ENCODE results near the gene EPB41L4B. TPM values are rescaled to one million over a fixed set of nuclear protein-coding genes. Genes with fewer than 3 reads are reported as not detected.

Gene EPB41L4B
- total RNA-seq, 1 experiment from 2014 or later = 8.1 TPM

DNA sequence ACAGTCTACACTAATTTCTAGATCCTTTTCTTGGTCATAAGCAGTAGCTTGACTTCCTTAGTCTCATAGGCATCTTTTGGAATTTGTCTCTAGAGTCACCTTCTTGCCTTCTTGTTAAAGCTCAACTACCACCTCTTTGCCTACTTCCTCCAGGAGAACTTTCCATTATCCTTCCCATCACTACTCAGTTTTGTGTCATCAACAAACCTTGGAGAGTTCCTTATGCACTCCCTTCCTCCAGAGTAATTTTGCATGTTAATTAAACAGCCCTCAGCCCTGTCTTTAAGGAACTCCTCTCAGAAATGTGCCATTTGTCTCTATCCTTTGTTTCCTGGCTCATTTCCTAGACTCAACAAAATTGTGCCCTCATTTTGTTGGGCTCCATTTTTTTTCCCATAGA, 4.2 kb upstream of the EPB41L4B start (continued):
- TF ChIP-seq, protein P1, sequence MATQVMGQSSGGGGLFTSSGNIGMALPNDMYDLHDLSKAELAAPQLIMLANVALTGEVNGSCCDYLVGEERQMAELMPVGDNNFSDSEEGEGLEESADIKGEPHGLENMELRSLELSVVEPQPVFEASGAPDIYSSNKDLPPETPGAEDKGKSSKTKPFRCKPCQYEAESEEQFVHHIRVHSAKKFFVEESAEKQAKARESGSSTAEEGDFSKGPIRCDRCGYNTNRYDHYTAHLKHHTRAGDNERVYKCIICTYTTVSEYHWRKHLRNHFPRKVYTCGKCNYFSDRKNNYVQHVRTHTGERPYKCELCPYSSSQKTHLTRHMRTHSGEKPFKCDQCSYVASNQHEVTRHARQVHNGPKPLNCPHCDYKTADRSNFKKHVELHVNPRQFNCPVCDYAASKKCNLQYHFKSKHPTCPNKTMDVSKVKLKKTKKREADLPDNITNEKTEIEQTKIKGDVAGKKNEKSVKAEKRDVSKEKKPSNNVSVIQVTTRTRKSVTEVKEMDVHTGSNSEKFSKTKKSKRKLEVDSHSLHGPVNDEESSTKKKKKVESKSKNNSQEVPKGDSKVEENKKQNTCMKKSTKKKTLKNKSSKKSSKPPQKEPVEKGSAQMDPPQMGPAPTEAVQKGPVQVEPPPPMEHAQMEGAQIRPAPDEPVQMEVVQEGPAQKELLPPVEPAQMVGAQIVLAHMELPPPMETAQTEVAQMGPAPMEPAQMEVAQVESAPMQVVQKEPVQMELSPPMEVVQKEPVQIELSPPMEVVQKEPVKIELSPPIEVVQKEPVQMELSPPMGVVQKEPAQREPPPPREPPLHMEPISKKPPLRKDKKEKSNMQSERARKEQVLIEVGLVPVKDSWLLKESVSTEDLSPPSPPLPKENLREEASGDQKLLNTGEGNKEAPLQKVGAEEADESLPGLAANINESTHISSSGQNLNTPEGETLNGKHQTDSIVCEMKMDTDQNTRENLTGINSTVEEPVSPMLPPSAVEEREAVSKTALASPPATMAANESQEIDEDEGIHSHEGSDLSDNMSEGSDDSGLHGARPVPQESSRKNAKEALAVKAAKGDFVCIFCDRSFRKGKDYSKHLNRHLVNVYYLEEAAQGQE (IDR thresholded peaks at IDR 0.05; ENCODE audit: low read depth) = no peak
- no peak for TF ChIP-seq ZFX (IDR thresholded peaks at IDR 0.05)
- TF ChIP-seq RAD21 (IDR thresholded peaks at IDR 0.05; ENCODE audit: low read depth) = no peak

DNA sequence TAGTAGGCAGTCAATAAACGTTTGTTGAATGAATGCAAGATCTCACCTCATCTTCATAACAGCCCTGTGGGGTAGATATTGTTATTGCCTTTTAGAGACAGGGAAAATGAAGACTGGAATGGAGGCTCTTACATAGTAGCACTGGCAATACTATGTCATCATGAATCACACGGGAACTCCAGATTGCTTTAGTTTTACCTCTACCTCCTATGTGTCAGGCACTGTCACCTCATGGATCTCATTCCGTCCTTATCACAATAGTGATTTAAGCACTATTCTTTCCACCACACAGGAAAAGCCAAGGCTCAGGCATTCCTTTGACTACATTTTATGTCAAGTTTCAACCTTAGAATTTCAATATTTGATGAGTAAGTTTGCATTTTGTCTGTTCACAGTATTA, 2.9 kb upstream of the EPB41L4B start:
- H4K20me1 ChIP-seq (ENCODE audit: insufficient read depth) = no peaks in the 10 kb centered on the region
- no peak for TF ChIP-seq SRF (IDR thresholded peaks at IDR 0.05; ENCODE audit: low read depth)
- TF ChIP-seq CBX3 (IDR thresholded peaks at IDR 0.05; ENCODE audit: low read depth) = no peak
- ChIA-PET CTCF (no interaction called here), POLR2A (no interaction called here), RAD21 (ENCODE audit: low non-redundant PET in 1 of 2, low total read pairs in 2 of 2, uncharacterized antibody in 2 of 2, unreplicated experiment in 2 of 2) (no interaction called here)
- no peaks in the 10 kb centered on the region for H3K9me2 ChIP-seq (ENCODE audit: insufficient read depth)
- H3K9me3 ChIP-seq (ENCODE audit: control insufficient read depth in 1 of 2, insufficient read depth in 1 of 2, low read depth in 1 of 2, low read length in 2 of 2) = no peaks in the 10 kb centered on the region
- H3K9ac ChIP-seq (ENCODE audit: low read length) = no peak overlapping the region
- no TSS peak for BruUV-seq (replicated peaks)
- no peak overlapping the region for H2AFZ ChIP-seq (ENCODE audit: low read depth, low read length, poor library complexity, severe bottlenecking)
- no peak overlapping the region for H3K27ac ChIP-seq (ENCODE audit: low read depth, low read length)
- H3K36me3 ChIP-seq (ENCODE audit: control insufficient read depth in 1 of 2, insufficient read depth in 2 of 2, low read length in 2 of 2) = no peaks in the 10 kb centered on the region
- intact Hi-C loops (cut with micrococcal nuclease) = loop anchor here (5.0 to 10.0 kb wide), 2 partner anchors 221 to 469 kb away; partner anchors contain the start of gene ACTL7B
- peaks cover 6 to 18% of the 10 kb centered on the region in 2 experiments for H3K4me1 ChIP-seq (ENCODE audit: control insufficient read depth in 1 of 2, insufficient read depth in 2 of 2, low read length in 2 of 2)
- H3K4me3 ChIP-seq (replicated peaks in 1 of 2; ENCODE audit: low read depth in 1 of 2, low read length in 2 of 2) = no peak overlapping the region
- peaks cover 7% of the 10 kb centered on the region for H3K79me2 ChIP-seq (ENCODE audit: insufficient read depth, low read length)
- DNase-seq (ENCODE audit: low read depth, low spot score) = no peak
- H3K4me2 ChIP-seq (ENCODE audit: low read length) = no peak overlapping the region
- no peaks in the 10 kb centered on the region for H3K27me3 ChIP-seq (ENCODE audit: insufficient read depth, low read length)
- no peak for ATAC-seq
